ENCODE results near the gene KRTAP4-4.
"Not testable (repeated sequence)": the region's sequence is repeated elsewhere in the genome, so short reads cannot be mapped to it uniquely, and the experiment has no call there.

DNA sequence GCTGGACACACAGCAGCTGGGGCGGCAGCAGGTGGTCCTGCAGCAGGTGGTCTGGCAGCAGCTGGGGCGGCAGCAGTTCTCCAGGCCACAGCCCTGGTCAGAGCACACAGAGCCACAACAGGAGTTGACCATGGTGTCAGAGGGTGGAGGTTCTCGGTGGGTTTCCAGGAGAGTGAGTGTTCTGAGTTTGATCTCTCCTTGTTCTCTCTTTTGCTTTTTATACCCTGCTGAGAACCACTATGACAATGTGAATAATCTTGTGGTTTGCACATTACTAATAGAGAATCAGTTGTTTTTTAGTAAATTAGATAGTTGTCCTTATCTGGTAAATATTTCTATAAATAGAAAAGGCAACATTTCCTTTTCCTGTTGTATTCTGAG, 36.6 kb downstream of the KRTAP4-4 start, which contains the start of gene KRTAP4-12:
- TF ChIP-seq SAP30 (IDR thresholded peaks at IDR 0.05; ENCODE audit: borderline replicate concordance, insufficient read depth, low read depth, low read length, poor library complexity, severe bottlenecking); ZNF239 (CRISPR knock-in tag; IDR thresholded peaks at IDR 0.05): not testable (repeated sequence)
- TF ChIP-seq, protein P1, sequence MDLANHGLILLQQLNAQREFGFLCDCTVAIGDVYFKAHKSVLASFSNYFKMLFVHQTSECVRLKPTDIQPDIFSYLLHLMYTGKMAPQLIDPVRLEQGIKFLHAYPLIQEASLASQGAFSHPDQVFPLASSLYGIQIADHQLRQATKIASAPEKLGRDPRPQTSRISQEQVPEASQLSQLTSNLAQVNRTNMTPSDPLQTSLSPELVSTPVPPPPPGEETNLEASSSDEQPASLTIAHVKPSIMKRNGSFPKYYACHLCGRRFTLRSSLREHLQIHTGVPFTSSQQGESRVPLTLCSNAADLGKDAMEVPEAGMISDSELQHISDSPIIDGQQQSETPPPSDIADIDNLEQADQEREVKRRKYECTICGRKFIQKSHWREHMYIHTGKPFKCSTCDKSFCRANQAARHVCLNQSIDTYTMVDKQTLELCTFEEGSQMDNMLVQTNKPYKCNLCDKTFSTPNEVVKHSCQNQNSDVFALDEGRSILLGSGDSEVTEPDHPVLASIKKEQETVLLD (IDR thresholded peaks at IDR 0.05), result not testable (repeated sequence)
- TF ChIP-seq, protein P2, sequence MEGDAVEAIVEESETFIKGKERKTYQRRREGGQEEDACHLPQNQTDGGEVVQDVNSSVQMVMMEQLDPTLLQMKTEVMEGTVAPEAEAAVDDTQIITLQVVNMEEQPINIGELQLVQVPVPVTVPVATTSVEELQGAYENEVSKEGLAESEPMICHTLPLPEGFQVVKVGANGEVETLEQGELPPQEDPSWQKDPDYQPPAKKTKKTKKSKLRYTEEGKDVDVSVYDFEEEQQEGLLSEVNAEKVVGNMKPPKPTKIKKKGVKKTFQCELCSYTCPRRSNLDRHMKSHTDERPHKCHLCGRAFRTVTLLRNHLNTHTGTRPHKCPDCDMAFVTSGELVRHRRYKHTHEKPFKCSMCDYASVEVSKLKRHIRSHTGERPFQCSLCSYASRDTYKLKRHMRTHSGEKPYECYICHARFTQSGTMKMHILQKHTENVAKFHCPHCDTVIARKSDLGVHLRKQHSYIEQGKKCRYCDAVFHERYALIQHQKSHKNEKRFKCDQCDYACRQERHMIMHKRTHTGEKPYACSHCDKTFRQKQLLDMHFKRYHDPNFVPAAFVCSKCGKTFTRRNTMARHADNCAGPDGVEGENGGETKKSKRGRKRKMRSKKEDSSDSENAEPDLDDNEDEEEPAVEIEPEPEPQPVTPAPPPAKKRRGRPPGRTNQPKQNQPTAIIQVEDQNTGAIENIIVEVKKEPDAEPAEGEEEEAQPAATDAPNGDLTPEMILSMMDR (IDR thresholded peaks at IDR 0.05 in 2 of 3, conservative IDR thresholded peaks at IDR 0.05 in 1 of 3; ENCODE audit: insufficient read depth in 2 of 3, low read depth in 1 of 3, low read length in 3 of 3), result not testable (repeated sequence)

Measured in K562 (cell line).